Measurements from ENCODE around the gene PEG3.

GRCh38 chr19:56856822-56857221 lies 16.3 kb upstream of the PEG3 start:
- TF ChIP-seq, protein P1, sequence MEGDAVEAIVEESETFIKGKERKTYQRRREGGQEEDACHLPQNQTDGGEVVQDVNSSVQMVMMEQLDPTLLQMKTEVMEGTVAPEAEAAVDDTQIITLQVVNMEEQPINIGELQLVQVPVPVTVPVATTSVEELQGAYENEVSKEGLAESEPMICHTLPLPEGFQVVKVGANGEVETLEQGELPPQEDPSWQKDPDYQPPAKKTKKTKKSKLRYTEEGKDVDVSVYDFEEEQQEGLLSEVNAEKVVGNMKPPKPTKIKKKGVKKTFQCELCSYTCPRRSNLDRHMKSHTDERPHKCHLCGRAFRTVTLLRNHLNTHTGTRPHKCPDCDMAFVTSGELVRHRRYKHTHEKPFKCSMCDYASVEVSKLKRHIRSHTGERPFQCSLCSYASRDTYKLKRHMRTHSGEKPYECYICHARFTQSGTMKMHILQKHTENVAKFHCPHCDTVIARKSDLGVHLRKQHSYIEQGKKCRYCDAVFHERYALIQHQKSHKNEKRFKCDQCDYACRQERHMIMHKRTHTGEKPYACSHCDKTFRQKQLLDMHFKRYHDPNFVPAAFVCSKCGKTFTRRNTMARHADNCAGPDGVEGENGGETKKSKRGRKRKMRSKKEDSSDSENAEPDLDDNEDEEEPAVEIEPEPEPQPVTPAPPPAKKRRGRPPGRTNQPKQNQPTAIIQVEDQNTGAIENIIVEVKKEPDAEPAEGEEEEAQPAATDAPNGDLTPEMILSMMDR (optimal IDR thresholded peaks at IDR 0.05 in 1 of 3, IDR thresholded peaks at IDR 0.05 in 1 of 3, conservative IDR thresholded peaks at IDR 0.05 in 1 of 3; ENCODE audit: extremely low read depth in 1 of 3, insufficient read depth in 2 of 3, low read length in 3 of 3), result no peak
- no peak for TF ChIP-seq EZH2 (IDR thresholded peaks at IDR 0.05; ENCODE audit: low read length)

All from keratinocyte (primary cell).